ENCODE results near the gene STEEP1. TPM values are rescaled to one million over a fixed set of nuclear protein-coding genes. Genes with fewer than 3 reads are reported as not detected.
"Not testable (repeated sequence)": the region's sequence is repeated elsewhere in the genome, so short reads cannot be mapped to it uniquely, and the experiment has no call there.

The STEEP1 gene
- total and polyA plus RNA-seq, 12 donors = 7.0 to 32.0 (median 21.1) TPM

- 79 to 100% (median 89%) methylated on average over 5 to 7 of the region's 7 CpGs for WGBS, 4 donors
- Histone ChIP-seq H3K9me3 (replicated peaks in 1 of 3) (no peaks in the 10 kb centered on the region), H3K4me3 (no peak overlapping the region), H3K27ac (no peak overlapping the region), H3K27me3 (no peaks in the 10 kb centered on the region), H3K4me1 (replicated peaks in 1 of 2) (no peaks in the 10 kb centered on the region), H3K36me3 (replicated peaks in 1 of 2) (no peaks in the 10 kb centered on the region)
- intact Hi-C loops (cut with DNase I) = no loop called here
- no peak for DNase-seq
- TF ChIP-seq, protein P1, sequence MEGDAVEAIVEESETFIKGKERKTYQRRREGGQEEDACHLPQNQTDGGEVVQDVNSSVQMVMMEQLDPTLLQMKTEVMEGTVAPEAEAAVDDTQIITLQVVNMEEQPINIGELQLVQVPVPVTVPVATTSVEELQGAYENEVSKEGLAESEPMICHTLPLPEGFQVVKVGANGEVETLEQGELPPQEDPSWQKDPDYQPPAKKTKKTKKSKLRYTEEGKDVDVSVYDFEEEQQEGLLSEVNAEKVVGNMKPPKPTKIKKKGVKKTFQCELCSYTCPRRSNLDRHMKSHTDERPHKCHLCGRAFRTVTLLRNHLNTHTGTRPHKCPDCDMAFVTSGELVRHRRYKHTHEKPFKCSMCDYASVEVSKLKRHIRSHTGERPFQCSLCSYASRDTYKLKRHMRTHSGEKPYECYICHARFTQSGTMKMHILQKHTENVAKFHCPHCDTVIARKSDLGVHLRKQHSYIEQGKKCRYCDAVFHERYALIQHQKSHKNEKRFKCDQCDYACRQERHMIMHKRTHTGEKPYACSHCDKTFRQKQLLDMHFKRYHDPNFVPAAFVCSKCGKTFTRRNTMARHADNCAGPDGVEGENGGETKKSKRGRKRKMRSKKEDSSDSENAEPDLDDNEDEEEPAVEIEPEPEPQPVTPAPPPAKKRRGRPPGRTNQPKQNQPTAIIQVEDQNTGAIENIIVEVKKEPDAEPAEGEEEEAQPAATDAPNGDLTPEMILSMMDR (IDR thresholded peaks at IDR 0.05) = no peak
- TF ChIP-seq POLR2A (IDR thresholded peaks at IDR 0.05) = no peak
Observed at GRCh38 chrX:119501511-119502148, 63.6 kb downstream of the STEEP1 start.

DNA sequence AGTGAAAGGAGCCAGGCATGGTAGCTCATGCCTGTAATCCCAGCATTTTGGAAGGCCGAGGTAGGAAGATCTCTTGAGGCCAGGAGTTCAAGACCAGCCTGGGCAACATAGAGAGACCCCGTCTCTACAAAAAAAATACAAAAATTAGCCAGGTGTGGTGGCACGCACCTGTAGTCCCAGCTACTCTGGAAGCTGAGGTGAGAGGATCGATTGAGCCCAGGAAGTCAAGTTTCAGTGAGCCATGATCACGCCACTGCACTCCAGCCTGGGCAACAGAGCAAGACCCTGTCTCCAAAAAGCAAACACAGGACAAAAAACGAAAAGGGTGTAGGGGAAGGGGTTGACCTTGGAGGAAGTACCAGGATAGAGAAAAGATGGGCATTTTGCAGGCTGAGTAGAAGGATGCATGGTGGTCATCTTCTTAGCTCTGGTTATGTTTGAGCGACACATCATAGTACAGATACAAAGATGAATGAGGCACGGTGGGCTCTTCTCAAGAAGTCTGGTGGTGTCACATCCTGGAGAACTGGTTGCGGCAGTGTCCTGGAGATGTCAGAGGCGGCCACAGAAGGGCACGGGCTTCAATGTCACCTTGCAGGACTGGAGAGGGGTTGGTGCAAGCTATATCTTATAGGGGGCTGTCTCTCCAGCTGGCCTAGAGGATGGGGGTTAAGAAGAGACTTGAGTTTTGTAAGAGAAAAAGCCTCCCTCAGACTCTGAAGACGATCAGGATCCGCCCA lies 65.0 kb downstream of the STEEP1 start:
- WGBS, 4 donors = 71 to 91% (median 79%) methylated on average over 13 of the region's 13 CpGs
- no peak for TF ChIP-seq POLR2A (IDR thresholded peaks at IDR 0.05)
- TF ChIP-seq, protein P1 (IDR thresholded peaks at IDR 0.05) = no peak
- no peak for DNase-seq

DNA sequence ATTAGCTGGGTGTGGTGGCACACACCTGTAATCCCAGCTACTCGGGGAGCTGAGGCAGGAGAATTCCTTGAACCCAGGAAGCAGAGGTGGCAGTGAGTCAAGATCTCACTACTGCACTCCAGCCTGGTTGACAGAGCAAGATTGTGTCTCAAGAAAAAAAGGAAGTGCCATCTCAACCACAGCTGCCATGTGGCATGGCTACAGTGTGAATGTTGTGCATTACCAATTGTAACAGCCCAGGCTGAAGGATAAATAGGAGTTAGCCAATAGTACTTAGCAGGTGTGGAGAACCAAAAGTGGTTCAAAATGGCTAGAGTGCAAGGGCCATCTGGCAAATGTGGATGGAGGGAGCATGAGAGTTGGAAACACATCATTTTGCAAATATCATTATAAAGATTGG lies 68.0 kb downstream of the STEEP1 start:
- TF ChIP-seq, protein P1 (IDR thresholded peaks at IDR 0.05) = no peak
- no peak for TF ChIP-seq POLR2A (IDR thresholded peaks at IDR 0.05)
- intact Hi-C loops (cut with DNase I) = no loop called here
- Histone ChIP-seq H3K4me3 (no peak overlapping the region), H3K27ac (no peak overlapping the region), H3K9me3 (replicated peaks in 1 of 3) (no peaks in the 10 kb centered on the region), H3K27me3 (peaks cover 11% of the 10 kb centered on the region), H3K36me3 (replicated peaks in 1 of 2) (no peaks in the 10 kb centered on the region), H3K4me1 (replicated peaks in 1 of 2) (no peaks in the 10 kb centered on the region)
- DNase-seq = no peak
- 45 to 53% methylated on average over 1 of the region's 1 CpG; no CpG with 5 or more reads in 2 of the 4 donors for WGBS, 4 donors

More for the DNA sequence above, 65.0 kb downstream of the STEEP1 start:
- Histone ChIP-seq H3K9me3 (replicated peaks in 1 of 3) (no peaks in the 10 kb centered on the region), H3K4me1 (replicated peaks in 1 of 2) (no peaks in the 10 kb centered on the region), H3K4me3 (no peak overlapping the region), H3K36me3 (replicated peaks in 1 of 2) (no peaks in the 10 kb centered on the region), H3K27ac (no peak overlapping the region), H3K27me3 (peaks cover 4% of the 10 kb centered on the region)
- intact Hi-C loops (cut with DNase I) = no loop called here

DNA sequence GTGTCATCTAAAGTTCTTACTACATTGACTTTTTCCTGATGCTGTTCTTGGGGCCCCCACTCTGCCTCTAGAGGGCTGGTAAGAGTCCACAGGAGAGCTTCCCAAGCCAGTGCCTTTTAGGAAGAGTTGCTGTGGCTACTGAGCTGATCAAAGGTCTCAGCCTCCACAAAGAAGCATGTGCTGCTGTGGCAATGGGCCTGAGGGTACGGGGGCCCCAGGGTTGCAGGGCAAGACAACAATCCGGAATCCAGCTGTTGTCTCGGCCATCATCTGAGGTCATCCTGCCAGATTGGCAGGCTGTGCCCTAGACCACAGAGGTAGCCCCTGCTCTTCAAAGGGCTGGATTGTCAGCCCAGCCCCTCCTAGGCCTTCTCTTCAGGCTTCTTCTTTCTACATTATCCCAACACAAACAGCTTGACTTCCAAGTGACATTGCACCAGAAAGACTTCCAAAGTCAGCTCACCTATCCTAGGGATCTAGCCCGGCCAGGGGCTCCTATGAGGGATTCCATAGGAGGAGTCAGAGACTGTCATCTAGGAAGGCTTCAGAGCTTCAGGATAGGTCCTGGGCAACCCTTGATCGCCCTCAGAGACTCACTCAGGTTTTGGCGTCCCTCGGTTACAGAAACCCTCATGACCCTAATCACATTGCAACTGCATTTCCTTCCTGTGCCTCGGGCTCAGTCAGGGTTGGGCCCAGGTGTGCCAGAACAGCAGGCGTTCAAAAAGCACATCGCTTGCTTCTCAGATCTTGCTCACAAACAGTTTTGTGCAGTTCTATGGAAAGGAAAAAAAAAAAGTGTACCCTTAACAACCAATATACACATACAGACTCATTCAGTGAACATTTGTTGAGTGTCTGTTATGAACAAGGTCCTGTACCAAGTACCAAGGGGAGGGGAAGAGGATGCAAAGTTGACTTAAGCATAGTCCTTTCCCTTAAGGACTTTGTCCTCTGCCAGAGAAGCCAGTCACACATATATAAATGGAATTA lies 69.2 kb downstream of the STEEP1 start:
- H3K36me3 ChIP-seq (replicated peaks in 1 of 2) = no peaks in the 10 kb centered on the region
- no peak for DNase-seq
- intact Hi-C loops (cut with DNase I) = no loop called here
- WGBS, 4 donors = 54 to 100% (median 71%) methylated on average over 1 to 10 of the region's 10 CpGs
- no peak overlapping the region for H3K27ac ChIP-seq
- H3K4me1 ChIP-seq (replicated peaks in 1 of 2) = no peaks in the 10 kb centered on the region
- H3K4me3 ChIP-seq = no peak overlapping the region
- H3K9me3 ChIP-seq (replicated peaks in 1 of 3) = no peaks in the 10 kb centered on the region
- TF ChIP-seq POLR2A (IDR thresholded peaks at IDR 0.05) = no peak
- TF ChIP-seq, protein P1 (IDR thresholded peaks at IDR 0.05) = no peak
- peaks cover 11% of the 10 kb centered on the region for H3K27me3 ChIP-seq

GRCh38 chrX:119493851-119494495 lies 71.2 kb downstream of the STEEP1 start:
- H3K36me3 ChIP-seq (replicated peaks in 1 of 2); H3K27ac ChIP-seq; DNase-seq; H3K4me3 ChIP-seq; H3K9me3 ChIP-seq (replicated peaks in 1 of 3); intact Hi-C loops (cut with DNase I); H3K4me1 ChIP-seq (replicated peaks in 1 of 2): not testable (repeated sequence)
- WGBS, 4 donors = 79 to 92% (median 89%) methylated on average over 5 to 10 of the region's 10 CpGs
- peaks cover 11% of the 10 kb centered on the region for H3K27me3 ChIP-seq
